ENCODE measurements around the gene FAM193A.

DNA sequence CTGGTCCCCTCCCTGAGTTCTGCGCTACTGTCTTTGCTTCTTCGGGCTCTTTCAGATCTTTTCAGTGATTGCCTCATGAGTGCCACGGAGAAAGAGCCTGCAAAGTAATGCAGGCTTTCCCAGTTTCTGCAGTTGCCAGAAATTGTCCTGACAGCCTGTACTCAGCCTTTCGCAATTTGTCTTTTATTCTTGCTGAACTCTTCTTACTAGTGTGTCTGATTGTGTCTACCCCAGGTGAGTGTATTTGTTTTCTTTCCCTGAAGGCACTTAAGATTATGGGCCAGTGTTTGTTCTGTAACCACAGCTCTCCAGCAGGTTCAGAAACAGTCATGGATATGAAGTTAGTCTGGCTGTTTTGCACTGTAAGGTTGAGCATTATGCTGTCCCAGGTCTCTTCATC, 47.1 kb downstream of the FAM193A start:
- TF ChIP-seq EZH2 (IDR thresholded peaks at IDR 0.05) (no peak), POLR2AphosphoS5 (IDR thresholded peaks at IDR 0.05; ENCODE audit: borderline replicate concordance, low read depth, low read length) (no peak)

Measured in SK-N-MC (cell line).